HG03039 (cell line): ENCODE results near the gene ASIC2.
"Not testable (repeated sequence)": the region's sequence is repeated elsewhere in the genome, so short reads cannot be mapped to it uniquely, and the experiment has no call there.

Experiments used
- ATAC-seq: cut with Tn5 transposase; IDR thresholded peaks from one replicate; pipeline ENCODE4 v1.9.1; 2021; ENCODE audit warnings: mild to moderate bottlenecking, moderate library complexity; ENCODE audit not compliant: unreplicated experiment

ASIC2 gene

GRCh38 chr17:32993977-32994376, 299.1 kb downstream of the ASIC2 start:
- ATAC-seq = no peak

- ATAC-seq = no peak
Observed at GRCh38 chr17:32992321-32993033, 300.6 kb downstream of the ASIC2 start.

- ATAC-seq = no peak
Observed at GRCh38 chr17:32988481-32989101, 304.5 kb downstream of the ASIC2 start.

GRCh38 chr17:32987868-32988267, 305.2 kb downstream of the ASIC2 start:
- not testable (repeated sequence) for ATAC-seq

- ATAC-seq = not testable (repeated sequence)
Observed at GRCh38 chr17:32987453-32987805, 305.7 kb downstream of the ASIC2 start.

GRCh38 chr17:32985050-32985756, 307.9 kb downstream of the ASIC2 start:
- no peak for ATAC-seq

- not testable (repeated sequence) for ATAC-seq
Observed at GRCh38 chr17:32981611-32982010, 311.5 kb downstream of the ASIC2 start.

GRCh38 chr17:32980230-32980629, 312.9 kb downstream of the ASIC2 start:
- no peak for ATAC-seq

- no peak for ATAC-seq
Observed at GRCh38 chr17:32976605-32977004, 316.5 kb downstream of the ASIC2 start.

- no peak for ATAC-seq
Observed at GRCh38 chr17:32976131-32976530, 317.0 kb downstream of the ASIC2 start.

- no peak for ATAC-seq
Observed at GRCh38 chr17:32971171-32971570, 321.9 kb downstream of the ASIC2 start.

- ATAC-seq = no peak
Observed at GRCh38 chr17:32970281-32970680, 322.8 kb downstream of the ASIC2 start.

- not testable (repeated sequence) for ATAC-seq
Observed at GRCh38 chr17:32969231-32969630, 323.9 kb downstream of the ASIC2 start.

GRCh38 chr17:32964541-32964940, 328.6 kb downstream of the ASIC2 start:
- no peak for ATAC-seq
